Activated CD4-positive, alpha-beta T cell treated with anti-CD3 and anti-CD28 coated beads, Interleukin-2, amount 50 U/mL, for 24 hours (primary cell): ENCODE data around the gene MYO5A.

ENCODE experiments used
- DNase-seq, 2 donors: peaks; one replicate each; pipeline ENCODE4 v3.0.0-alpha.2; 2020; ENCODE audit warnings: low read depth in 1 of 2, low spot score in 1 of 2

Gene MYO5A

GRCh38 chr15:52337198-52337853, 191.4 kb downstream of the MYO5A start:
- DNase-seq = no peak

- no peak for DNase-seq
Measured at GRCh38 chr15:52336529-52336928, 192.2 kb downstream of the MYO5A start.

GRCh38 chr15:52334491-52335160, 194.1 kb downstream of the MYO5A start:
- DNase-seq = no peak

GRCh38 chr15:52331490-52332240, 197.0 kb downstream of the MYO5A start:
- peak; percentile 2 to 41 for DNase-seq

- no peak for DNase-seq
Measured at GRCh38 chr15:52329987-52330386, 198.7 kb downstream of the MYO5A start.

- no peak for DNase-seq
Measured at GRCh38 chr15:52329150-52329549, 199.5 kb downstream of the MYO5A start.

- DNase-seq = no peak
Measured at GRCh38 chr15:52328680-52329079, 200.0 kb downstream of the MYO5A start.

GRCh38 chr15:52326756-52327155, 201.9 kb downstream of the MYO5A start:
- DNase-seq = no peak

GRCh38 chr15:52324109-52324508, 204.6 kb downstream of the MYO5A start:
- DNase-seq = no peak

- no peak for DNase-seq
Measured at GRCh38 chr15:52318729-52319500, 209.8 kb downstream of the MYO5A start.

GRCh38 chr15:52317688-52318087, 211.0 kb downstream of the MYO5A start:
- no peak for DNase-seq

- no peak for DNase-seq
Measured at GRCh38 chr15:52317022-52317421, 211.7 kb downstream of the MYO5A start.

- DNase-seq = no peak
Measured at GRCh38 chr15:52309154-52309548, 219.5 kb downstream of the MYO5A start.

- no peak for DNase-seq
Measured at GRCh38 chr15:52308446-52309153, 220.1 kb downstream of the MYO5A start.

- no peak for DNase-seq
Measured at GRCh38 chr15:52307847-52308246, 220.8 kb downstream of the MYO5A start.

GRCh38 chr15:52306270-52306669, 222.4 kb downstream of the MYO5A start:
- DNase-seq = no peak

GRCh38 chr15:52303093-52303772, 225.4 kb downstream of the MYO5A start:
- DNase-seq = no peak

- no peak for DNase-seq
Measured at GRCh38 chr15:52301265-52301847, 227.3 kb downstream of the MYO5A start.

- DNase-seq = no peak
Measured at GRCh38 chr15:52295421-52296001, 233.2 kb downstream of the MYO5A start, which contains the start of gene MYO5C. Gene MYO5C, minus strand, starts transcription at chr15:52295804. Its CDS starts 168 bp downstream, at chr15:52295636.
